Measurements from ENCODE around the gene RPL22.

DNA sequence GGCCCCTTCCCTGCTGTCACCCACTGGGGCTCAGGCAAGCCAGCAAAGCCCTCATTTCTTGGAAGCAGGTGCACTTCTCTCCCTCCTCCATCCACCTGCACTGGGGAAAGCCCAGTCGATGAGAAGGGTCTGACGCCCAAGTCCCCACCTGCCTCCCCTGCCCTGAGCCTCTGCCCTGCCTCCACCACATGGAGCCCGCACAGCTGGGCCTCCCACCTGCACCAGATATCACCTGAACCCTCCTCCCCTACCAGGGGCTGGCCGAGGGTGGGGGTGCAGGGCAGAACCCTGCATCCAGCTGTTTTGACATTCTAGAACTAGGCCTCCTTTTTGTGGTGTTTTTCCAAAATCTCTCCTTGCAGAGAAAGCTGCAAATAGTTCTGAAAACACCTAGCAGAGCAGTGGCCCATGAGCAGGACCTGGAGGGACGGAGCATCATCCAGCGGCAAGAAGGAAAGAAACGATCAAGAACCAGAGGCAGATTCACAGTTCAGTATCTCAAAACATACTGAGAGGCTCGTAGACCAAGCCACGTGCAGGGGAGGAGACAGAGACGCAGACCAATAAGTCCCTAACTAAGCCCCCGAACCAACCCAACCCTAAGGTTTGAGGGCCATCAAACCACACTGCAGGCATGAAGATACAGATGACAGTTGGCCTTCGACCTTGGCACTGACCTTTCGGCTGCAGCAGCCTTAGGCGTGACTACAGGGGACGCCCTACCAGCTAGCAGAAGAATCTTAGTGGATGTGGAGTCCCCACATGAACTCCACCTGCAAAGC lies 36.0 kb downstream of the RPL22 start:
- TF ChIP-seq, protein P1, sequence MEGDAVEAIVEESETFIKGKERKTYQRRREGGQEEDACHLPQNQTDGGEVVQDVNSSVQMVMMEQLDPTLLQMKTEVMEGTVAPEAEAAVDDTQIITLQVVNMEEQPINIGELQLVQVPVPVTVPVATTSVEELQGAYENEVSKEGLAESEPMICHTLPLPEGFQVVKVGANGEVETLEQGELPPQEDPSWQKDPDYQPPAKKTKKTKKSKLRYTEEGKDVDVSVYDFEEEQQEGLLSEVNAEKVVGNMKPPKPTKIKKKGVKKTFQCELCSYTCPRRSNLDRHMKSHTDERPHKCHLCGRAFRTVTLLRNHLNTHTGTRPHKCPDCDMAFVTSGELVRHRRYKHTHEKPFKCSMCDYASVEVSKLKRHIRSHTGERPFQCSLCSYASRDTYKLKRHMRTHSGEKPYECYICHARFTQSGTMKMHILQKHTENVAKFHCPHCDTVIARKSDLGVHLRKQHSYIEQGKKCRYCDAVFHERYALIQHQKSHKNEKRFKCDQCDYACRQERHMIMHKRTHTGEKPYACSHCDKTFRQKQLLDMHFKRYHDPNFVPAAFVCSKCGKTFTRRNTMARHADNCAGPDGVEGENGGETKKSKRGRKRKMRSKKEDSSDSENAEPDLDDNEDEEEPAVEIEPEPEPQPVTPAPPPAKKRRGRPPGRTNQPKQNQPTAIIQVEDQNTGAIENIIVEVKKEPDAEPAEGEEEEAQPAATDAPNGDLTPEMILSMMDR (IDR thresholded peaks at IDR 0.05): no peak
- TF ChIP-seq POLR2A (IDR thresholded peaks at IDR 0.05): no peak
- TF ChIP-seq POLR2AphosphoS5 (IDR thresholded peaks at IDR 0.05): no peak
